Activated gamma-delta T cell (primary cell): ENCODE measurements around the gene NKTR.

Source experiments
- DNase-seq: peaks from one replicate; lab custom pipeline; 2025; lab: John Stamatoyannopoulos, UW

The NKTR gene

DNA sequence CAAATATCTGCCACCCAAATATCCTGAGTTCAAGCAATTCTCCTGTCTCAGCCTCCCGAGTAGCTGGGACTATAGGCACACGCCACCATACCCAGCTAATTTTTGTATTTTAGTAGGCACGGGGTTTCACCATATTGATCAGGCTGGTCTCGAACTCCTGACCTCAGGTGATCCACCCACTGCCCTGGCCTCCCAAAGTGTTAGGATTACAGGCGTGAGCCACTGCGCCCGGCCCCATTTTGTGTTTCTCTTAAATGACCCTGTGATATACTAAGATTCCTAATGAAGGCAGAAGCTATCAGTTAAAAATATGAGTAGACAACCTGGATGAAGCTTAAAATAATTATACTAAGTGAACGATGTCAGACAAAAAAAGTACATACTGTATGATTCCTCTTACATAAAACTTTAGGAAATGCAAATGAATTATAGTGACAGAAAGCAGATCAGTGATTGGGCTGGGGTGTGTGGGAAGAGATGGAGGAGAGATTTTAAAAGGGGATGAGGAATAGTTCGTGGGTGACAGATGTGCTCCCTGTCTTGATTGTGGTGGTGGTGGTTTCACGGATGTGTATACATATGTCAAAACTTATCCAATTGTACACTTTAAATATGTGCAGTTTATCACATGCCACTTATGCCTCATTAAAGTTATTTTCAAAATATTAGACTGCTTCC lies 81.0 kb downstream of the NKTR start:
- DNase-seq: no peak

DNA sequence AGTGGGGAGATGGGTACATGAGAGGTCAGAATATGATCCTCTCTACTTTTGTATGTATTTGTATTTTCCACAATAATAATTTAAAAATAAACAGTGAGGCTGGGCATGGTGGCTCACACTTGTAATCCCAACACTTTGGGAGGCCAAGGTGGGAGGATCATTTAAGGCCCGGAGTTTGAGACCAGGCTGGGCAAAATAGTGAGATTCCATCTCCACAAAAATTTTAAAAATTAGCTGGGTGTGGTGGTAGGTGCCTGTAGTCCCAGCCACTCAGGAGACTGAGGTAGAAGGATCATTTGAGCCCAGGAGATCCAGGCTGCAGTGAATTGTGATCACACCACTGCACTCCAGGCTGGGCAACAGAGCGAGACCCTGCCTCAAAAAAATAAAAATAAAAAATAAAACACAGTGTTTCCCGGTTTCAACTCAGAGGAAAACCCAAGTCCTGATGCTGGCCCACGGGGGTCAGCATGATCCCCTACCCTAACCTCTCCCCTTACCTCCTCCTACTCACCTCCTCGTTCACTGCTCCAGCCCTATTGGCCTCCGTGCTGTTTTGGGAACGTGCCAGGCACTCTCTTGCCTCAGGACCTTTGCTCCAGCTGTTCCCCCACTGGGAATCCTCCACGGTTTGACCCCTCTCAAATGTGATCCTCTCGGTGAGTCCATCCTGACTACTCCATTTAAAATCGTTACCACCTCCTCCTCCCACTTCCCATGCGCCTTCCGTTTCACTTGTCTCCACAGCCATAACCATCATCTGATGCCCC lies 82.0 kb downstream of the NKTR start:
- no peak for DNase-seq

- DNase-seq: no peak
Measured at GRCh38 chr3:42683875-42684598, 83.6 kb downstream of the NKTR start.

GRCh38 chr3:42684632-42685362 lies 84.3 kb downstream of the NKTR start:
- no peak for DNase-seq

DNA sequence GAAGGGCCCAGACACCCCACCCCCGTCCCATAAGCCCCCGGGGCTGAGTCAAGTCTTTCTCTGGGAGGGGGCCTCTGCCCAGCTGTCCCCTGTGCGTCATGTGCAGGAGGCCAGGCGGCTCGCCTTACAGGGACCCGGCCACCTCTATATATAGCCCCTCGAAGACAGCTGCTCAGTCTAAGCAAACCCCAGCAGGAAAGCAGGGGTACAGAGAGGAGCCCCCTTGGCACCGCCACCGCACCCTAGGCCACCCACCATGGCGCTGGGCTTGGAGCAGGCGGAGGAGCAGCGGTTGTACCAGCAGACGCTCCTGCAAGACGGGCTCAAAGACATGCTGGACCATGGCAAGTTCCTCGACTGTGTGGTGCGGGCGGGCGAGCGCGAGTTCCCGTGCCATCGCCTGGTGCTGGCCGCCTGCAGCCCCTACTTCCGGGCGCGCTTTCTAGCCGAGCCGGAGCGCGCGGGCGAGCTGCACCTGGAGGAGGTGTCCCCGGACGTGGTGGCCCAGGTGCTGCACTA lies 84.9 kb downstream of the NKTR start, which contains the start of gene KLHL40:
TSS of gene KLHL40 (plus strand) at position 175 of the 519 bp plus-strand sequence. CDS start at position 257, 82 bp downstream.
- no peak for DNase-seq

DNA sequence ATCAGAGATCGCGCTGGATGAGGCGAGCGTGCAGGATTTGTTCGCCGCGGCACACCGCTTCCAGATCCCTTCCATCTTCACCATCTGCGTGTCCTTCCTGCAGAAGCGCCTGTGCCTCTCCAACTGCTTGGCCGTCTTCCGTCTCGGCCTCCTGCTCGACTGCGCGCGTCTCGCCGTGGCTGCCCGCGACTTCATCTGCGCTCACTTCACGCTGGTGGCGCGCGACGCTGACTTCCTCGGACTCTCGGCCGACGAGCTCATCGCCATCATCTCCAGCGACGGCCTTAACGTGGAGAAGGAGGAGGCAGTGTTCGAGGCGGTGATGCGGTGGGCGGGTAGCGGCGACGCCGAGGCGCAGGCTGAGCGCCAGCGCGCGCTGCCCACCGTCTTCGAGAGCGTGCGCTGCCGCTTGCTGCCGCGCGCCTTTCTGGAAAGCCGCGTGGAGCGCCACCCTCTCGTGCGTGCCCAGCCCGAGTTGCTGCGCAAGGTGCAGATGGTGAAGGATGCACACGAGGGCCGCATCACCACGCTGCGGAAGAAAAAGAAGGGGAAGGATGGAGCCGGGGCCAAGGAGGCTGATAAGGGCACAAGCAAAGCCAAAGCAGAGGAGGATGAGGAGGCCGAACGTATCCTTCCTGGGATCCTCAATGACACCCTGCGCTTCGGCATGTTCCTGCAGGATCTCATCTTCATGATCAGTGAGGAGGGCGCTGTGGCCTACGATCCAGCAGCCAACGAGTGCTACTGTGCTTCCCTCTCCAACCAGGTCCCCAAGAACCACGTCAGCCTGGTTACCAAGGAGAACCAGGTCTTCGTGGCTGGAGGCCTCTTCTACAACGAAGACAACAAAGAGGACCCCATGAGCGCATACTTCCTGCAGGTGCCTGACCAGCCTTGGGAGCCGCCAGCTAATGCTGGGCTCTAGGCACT lies 85.7 kb downstream of the NKTR start:
- no peak for DNase-seq

GRCh38 chr3:42686832-42687650 lies 86.6 kb downstream of the NKTR start:
- DNase-seq: no peak

- DNase-seq: no peak
Measured at GRCh38 chr3:42688016-42688415, 87.5 kb downstream of the NKTR start.

- DNase-seq: no peak
Measured at GRCh38 chr3:42688487-42689420, 88.3 kb downstream of the NKTR start.

DNA sequence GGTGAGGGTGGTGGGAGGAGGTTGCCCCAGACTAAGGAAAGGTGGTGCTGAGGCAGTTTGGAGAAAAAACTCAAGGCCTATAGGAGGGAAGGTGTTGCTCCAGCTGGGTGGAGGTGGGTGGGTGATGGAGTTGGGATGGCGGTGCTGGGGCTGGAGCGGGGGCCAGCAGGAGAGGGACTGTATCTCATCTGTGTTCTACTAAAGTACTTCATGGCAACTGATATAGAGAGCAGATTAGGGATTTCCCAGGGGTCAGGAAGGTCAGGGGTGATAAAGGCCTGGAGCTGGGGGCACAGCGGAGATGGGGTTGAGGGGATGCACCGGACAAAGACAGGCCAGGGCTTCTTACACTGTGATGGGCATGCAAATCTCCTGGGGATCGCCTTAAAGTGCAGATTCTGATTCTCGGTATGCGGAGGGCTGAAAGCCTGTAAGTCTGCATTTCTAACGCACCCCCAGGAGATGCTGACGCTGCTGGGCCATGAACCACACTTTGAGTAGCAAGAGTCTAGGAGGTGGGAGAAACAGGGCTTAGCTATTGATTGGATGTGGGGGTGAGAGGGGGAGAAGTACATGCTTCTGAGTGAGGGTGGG lies 89.0 kb downstream of the NKTR start:
- no peak for DNase-seq

- DNase-seq: no peak
Measured at GRCh38 chr3:42690191-42690590, 89.7 kb downstream of the NKTR start.

DNA sequence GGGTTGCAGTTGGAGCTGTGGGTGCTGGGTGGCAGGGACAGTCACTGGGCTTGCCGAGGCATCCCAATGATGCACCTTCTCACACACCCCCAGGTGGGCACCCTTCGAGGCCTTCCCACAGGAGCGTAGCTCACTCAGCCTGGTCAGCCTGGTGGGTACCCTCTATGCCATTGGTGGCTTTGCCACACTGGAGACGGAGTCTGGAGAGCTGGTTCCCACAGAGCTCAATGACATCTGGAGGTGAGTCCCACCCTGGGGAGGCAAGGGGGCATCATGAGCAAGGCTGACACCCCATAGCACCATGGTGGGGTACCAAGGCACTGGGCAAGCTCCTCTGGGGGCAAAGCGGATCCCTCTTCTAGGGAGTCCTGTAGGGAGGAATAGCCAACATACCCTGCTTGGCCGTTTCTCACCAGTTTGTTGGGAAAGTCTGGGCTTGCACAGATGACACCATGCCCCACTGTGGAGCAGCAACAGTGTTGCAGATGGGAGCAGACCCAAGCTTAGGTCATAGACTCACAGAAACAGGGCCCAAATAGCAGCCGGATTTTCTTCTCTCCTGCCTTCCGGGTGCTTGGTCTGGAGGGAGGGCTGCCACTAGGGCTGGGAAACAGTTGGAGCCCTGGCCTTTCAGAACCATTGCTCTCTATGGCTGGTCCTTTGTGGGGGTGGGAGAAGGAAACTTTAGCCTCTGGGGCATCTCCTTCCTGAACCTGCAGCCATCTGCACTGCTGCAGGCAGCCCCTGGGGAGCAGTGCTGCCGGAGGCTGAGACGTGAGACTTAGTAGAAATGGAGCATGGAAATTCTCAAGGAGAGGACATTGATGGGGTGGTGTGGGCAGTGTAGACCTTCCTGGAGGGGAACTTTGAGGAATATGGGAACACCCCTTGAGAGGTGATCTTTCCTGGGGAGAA lies 90.5 kb downstream of the NKTR start:
- DNase-seq: no peak

DNA sequence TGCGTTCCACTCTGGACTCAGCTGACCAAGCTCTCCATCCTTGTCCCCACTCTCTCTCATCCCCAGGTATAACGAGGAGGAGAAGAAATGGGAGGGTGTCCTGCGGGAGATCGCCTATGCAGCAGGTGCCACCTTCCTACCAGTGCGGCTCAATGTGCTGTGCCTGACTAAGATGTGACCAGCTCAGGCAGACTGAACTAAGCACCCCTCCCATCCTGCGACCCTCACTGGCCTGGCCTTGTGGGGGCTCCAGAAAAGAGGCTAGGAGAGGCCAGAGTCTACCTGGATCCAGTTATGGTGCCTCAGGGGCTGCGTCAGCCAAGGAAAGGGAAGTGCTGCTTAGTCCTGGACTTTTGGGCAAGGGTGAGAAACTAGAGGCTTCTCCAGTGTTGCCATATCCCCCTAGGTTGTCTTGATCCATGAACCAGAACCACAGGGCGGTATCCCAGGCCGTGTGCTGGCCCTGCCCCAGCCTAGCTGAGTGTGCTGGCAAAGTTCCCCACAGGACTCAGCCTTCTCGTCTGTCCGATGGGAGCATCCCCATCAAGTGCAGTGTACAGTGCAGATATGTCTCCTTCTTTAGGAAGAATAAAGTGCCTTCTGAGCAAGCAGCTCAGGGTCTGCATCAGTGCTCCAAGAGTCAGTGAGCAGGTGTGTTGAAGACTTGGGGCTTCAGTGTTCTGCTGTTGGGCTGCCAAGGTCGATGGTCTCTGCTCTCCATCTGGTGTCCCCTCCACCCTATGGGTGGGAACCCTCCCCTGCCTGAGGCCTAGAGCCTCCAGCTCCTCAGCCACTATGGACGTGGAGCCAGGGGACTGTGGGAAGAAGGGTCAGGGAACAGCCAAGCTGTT lies 91.6 kb downstream of the NKTR start:
- no peak for DNase-seq

GRCh38 chr3:42692667-42693529 lies 92.4 kb downstream of the NKTR start:
- no peak for DNase-seq

GRCh38 chr3:42693530-42693930 lies 93.0 kb downstream of the NKTR start:
- DNase-seq: no peak
